ENCODE measurements around the gene FALEC.

FALEC gene

GRCh38 chr1:150516616-150517015 lies 1.1 kb downstream of the FALEC start:
- H3K27ac ChIP-seq: peak overlapping the region; percentile 95
- TF ChIP-seq ZFX (IDR thresholded peaks at IDR 0.05; ENCODE audit: borderline replicate concordance) (no peak), CTCF (IDR thresholded peaks at IDR 0.05) (no peak; the same call in 1 of the 2 replicates)

- H3K27ac ChIP-seq: no peak overlapping the region
- TF ChIP-seq ZFX (IDR thresholded peaks at IDR 0.05; ENCODE audit: borderline replicate concordance) (no peak), CTCF (IDR thresholded peaks at IDR 0.05) (no peak)
Measured at GRCh38 chr1:150521196-150521968, 5.8 kb downstream of the FALEC start.

GRCh38 chr1:150525348-150525747 lies 9.8 kb downstream of the FALEC start:
- no peak for TF ChIP-seq CTCF (IDR thresholded peaks at IDR 0.05)
- TF ChIP-seq ZFX (IDR thresholded peaks at IDR 0.05; ENCODE audit: borderline replicate concordance): no peak
- no peak overlapping the region for H3K27ac ChIP-seq

- H3K27ac ChIP-seq: no peak overlapping the region
- no peak for TF ChIP-seq ZFX (IDR thresholded peaks at IDR 0.05; ENCODE audit: borderline replicate concordance)
- TF ChIP-seq CTCF (IDR thresholded peaks at IDR 0.05): no peak
Measured at GRCh38 chr1:150528196-150528595, 12.6 kb downstream of the FALEC start.

GRCh38 chr1:150529017-150529416 lies 13.5 kb downstream of the FALEC start:
- TF ChIP-seq ZFX (IDR thresholded peaks at IDR 0.05; ENCODE audit: borderline replicate concordance) (no peak), CTCF (IDR thresholded peaks at IDR 0.05) (no peak)
- H3K27ac ChIP-seq: no peak overlapping the region

GRCh38 chr1:150530491-150531159 lies 15.1 kb downstream of the FALEC start:
- H3K27ac ChIP-seq: no peak overlapping the region
- TF ChIP-seq CTCF (IDR thresholded peaks at IDR 0.05) (no peak), ZFX (IDR thresholded peaks at IDR 0.05; ENCODE audit: borderline replicate concordance) (no peak)

- peak overlapping the region; percentile 45 for H3K27ac ChIP-seq
- peak; percentile 75 for TF ChIP-seq CTCF (IDR thresholded peaks at IDR 0.05)
- TF ChIP-seq ZFX (IDR thresholded peaks at IDR 0.05; ENCODE audit: borderline replicate concordance): no peak
Measured at GRCh38 chr1:150532860-150533259, 17.3 kb downstream of the FALEC start.

Measured in 22Rv1 (cell line).